ENCODE results near the gene RPL13A. TPM values are rescaled to one million over a fixed set of nuclear protein-coding genes. Genes with fewer than 3 reads are reported as not detected.

The RPL13A gene
- 3,849 to 4,394 TPM (median 4,225 TPM) in 5 replicates for total RNA-seq (2022; extraction: Qiagen RNA extraction; ENCODE audit: low read depth)

GRCh38 chr19:49487277-49488045 is at the start of gene RPL13A:
TSS of gene RPL13A (plus strand) at chr19:49487608. CDS start at chr19:49487630, 22 bp downstream.

GRCh38 chr19:49441210-49441959 is 46.0 kb upstream of the RPL13A start, which contains the start of gene SLC17A7:
TSS of gene SLC17A7 (minus strand) at chr19:49441527. CDS start at chr19:49441379, 148 bp downstream.

GRCh38 chr19:49451430-49452181 is 35.8 kb upstream of the RPL13A start, which contains the start of gene PIH1D1:
TSS of gene PIH1D1 (minus strand) at chr19:49451814. CDS start at chr19:49451574, 240 bp downstream.

GRCh38 chr19:49453013-49453756 is 34.2 kb upstream of the RPL13A start, which contains the start of gene ALDH16A1:
TSS of gene ALDH16A1 (plus strand) at chr19:49453225. CDS start at chr19:49453332, 107 bp downstream.

GRCh38 chr19:49473868-49474541 is 13.4 kb upstream of the RPL13A start, which contains the start of gene FLT3LG:
TSS of gene FLT3LG (plus strand) at chr19:49474215. CDS start at chr19:49474640, 425 bp downstream.

Other genes with a start within 250 kb of the RPL13A start
- gene SLC6A16, start 162.4 kb upstream of the RPL13A start, total RNA-seq (2022; extraction: Qiagen RNA extraction; ENCODE audit: low read depth), result 0.90 to 1.8 TPM (median 1.3 TPM) in 5 replicates
- not detected in 5 replicates for gene CD37, start 152.2 kb upstream of the RPL13A start, total RNA-seq (2022; extraction: Qiagen RNA extraction; ENCODE audit: low read depth)
- gene TEAD2, start 125.2 kb upstream of the RPL13A start, total RNA-seq (2022; extraction: Qiagen RNA extraction; ENCODE audit: low read depth), result 13.9 to 21.0 TPM (median 17.2 TPM) in 5 replicates
- 0.37 to 1.0 TPM (median 0.48 TPM) in 5 replicates for gene DKKL1, start 123.7 kb upstream of the RPL13A start, total RNA-seq (2022; extraction: Qiagen RNA extraction; ENCODE audit: low read depth)
- gene KASH5, start 99.4 kb upstream of the RPL13A start, total RNA-seq (2022; extraction: Qiagen RNA extraction; ENCODE audit: low read depth), result 0.10 TPM in 1 of 5 replicates, not detected in the others
- not detected in 5 replicates for gene PTH2, start 64.2 kb upstream of the RPL13A start, total RNA-seq (2022; extraction: Qiagen RNA extraction; ENCODE audit: low read depth)
- 0.12 to 0.28 TPM (median 0.17 TPM) in 4 of 5 replicates, not detected in the other for gene GFY, start 62.2 kb upstream of the RPL13A start, total RNA-seq (2022; extraction: Qiagen RNA extraction; ENCODE audit: low read depth)
- 0.39 to 0.73 TPM (median 0.67 TPM) in 5 replicates for gene SLC17A7, start 46.1 kb upstream of the RPL13A start, total RNA-seq (2022; extraction: Qiagen RNA extraction; ENCODE audit: low read depth)
- 88.4 to 93.8 TPM (median 92.6 TPM) in 5 replicates for gene PIH1D1, start 35.8 kb upstream of the RPL13A start, total RNA-seq (2022; extraction: Qiagen RNA extraction; ENCODE audit: low read depth)
- gene ALDH16A1, start 34.4 kb upstream of the RPL13A start, total RNA-seq (2022; extraction: Qiagen RNA extraction; ENCODE audit: low read depth), result 13.6 to 25.0 TPM (median 21.1 TPM) in 5 replicates
- gene FLT3LG, start 13.4 kb upstream of the RPL13A start, total RNA-seq (2022; extraction: Qiagen RNA extraction; ENCODE audit: low read depth), result 0.90 to 2.2 TPM (median 1.2 TPM) in 5 replicates
- gene RPS11, start 8.8 kb downstream of the RPL13A start, total RNA-seq (2022; extraction: Qiagen RNA extraction; ENCODE audit: low read depth), result 3,786 to 4,498 TPM (median 3,975 TPM) in 5 replicates
- 23.9 to 33.3 TPM (median 28.1 TPM) in 5 replicates for gene FCGRT, start 25.1 kb downstream of the RPL13A start, total RNA-seq (2022; extraction: Qiagen RNA extraction; ENCODE audit: low read depth)
- gene RCN3, start 40.4 kb downstream of the RPL13A start, total RNA-seq (2022; extraction: Qiagen RNA extraction; ENCODE audit: low read depth), result 0.78 to 2.8 TPM (median 2.0 TPM) in 5 replicates
- gene NOSIP, start 92.9 kb downstream of the RPL13A start, total RNA-seq (2022; extraction: Qiagen RNA extraction; ENCODE audit: low read depth), result 80.5 to 105 TPM (median 102 TPM) in 5 replicates
- gene PRRG2, start 93.7 kb downstream of the RPL13A start, total RNA-seq (2022; extraction: Qiagen RNA extraction; ENCODE audit: low read depth), result 0.66 to 1.5 TPM (median 1.0 TPM) in 5 replicates
- 24.2 to 35.2 TPM (median 31.5 TPM) in 5 replicates for gene PRR12, start 103.6 kb downstream of the RPL13A start, total RNA-seq (2022; extraction: Qiagen RNA extraction; ENCODE audit: low read depth)
- 81.1 to 134 TPM (median 118 TPM) in 5 replicates for gene RRAS, start 152.5 kb downstream of the RPL13A start, total RNA-seq (2022; extraction: Qiagen RNA extraction; ENCODE audit: low read depth)
- 42.4 to 73.9 TPM (median 68.0 TPM) in 5 replicates for gene SCAF1, start 154.6 kb downstream of the RPL13A start, total RNA-seq (2022; extraction: Qiagen RNA extraction; ENCODE audit: low read depth)
- gene IRF3, start 178.2 kb downstream of the RPL13A start, total RNA-seq (2022; extraction: Qiagen RNA extraction; ENCODE audit: low read depth), result 83.2 to 108 TPM (median 101 TPM) in 5 replicates
- 51.6 to 75.3 TPM (median 73.0 TPM) in 5 replicates for gene BCL2L12, start 178.3 kb downstream of the RPL13A start, total RNA-seq (2022; extraction: Qiagen RNA extraction; ENCODE audit: low read depth)
- gene PRMT1, start 189.7 kb downstream of the RPL13A start, total RNA-seq (2022; extraction: Qiagen RNA extraction; ENCODE audit: low read depth), result 407 to 437 TPM (median 431 TPM) in 5 replicates
- gene ADM5, start 202.0 kb downstream of the RPL13A start, total RNA-seq (2022; extraction: Qiagen RNA extraction; ENCODE audit: low read depth), result 3.9 to 6.9 TPM (median 5.9 TPM) in 5 replicates
- 11.6 to 14.1 TPM (median 12.2 TPM) in 5 replicates for gene CPT1C, start 203.5 kb downstream of the RPL13A start, total RNA-seq (2022; extraction: Qiagen RNA extraction; ENCODE audit: low read depth)